Erythroblast (primary cell): ENCODE data around the gene DENND6B.

ENCODE experiments used
- DNase-seq, 2 experiments: peaks; one replicate each; lab custom pipeline; 2025; lab: John Stamatoyannopoulos, UW
- GATA1 ChIP-seq: IDR thresholded peaks from 2 replicates; pipeline ENCODE4 v1.6.1; 2011; ENCODE audit warnings: low read depth, mild to moderate bottlenecking, control low read depth, low read length, moderate library complexity
- POLR2A ChIP-seq: IDR thresholded peaks from 2 replicates; pipeline ENCODE4 v1.6.1; 2011; ENCODE audit warnings: mild to moderate bottlenecking, low read length

The DENND6B gene

DNA sequence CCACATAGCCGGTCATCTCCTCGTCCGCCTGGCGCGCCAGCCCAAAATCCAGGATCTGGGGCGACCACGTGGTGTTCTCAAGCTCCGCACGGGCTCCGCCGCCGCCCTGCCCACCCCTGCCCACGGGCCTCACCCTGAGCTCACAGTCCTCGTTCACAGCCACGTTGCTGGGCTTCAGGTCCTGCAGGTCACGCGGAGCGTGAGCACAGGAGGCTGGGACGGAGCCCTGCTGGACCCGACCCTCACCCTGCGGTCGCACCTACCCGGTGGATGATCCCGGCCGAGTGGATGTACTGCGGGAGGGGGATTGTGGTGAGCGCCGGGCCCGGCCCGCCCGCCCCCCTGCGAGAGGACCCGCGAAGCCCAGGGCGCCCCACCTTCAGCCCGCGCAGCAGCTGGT lies 59.8 kb downstream of the DENND6B start:
- no peak for TF ChIP-seq GATA1
- TF ChIP-seq POLR2A = no peak
- no peak for DNase-seq

DNA sequence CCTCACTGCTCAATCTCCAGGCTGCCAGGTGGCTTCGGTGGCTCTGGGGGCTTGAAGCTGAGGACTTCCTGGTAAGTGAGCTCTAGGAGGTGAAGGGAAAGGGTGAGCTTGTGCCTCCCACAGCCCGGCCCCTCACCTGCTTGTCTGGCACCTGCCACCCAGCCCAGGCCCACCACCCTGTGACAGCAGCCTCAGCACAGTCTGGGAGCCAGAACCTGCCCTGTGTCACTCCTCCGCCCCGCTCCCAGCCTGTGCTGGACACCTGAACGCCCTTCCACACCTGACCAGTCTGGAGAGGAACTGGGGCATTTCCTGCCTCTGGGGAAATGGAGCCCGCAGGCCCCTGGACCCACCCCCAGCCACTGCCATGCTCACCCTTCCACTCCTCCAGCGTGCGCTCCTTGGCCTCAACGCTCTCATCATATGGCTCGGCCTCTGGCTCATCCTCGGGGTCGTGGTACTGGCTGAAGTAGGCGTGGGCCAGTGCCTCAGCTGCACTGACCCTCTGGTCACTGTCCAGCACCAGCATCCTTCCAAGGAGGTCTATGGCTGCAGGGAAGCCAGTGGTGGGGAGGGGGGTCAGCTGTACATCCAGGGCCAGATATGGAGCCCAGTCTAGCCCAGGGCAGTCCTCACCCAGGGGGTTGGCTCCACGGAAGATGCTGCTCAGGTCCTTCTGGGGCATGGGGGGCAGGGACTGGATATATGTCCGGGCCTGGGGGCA lies 61.7 kb downstream of the DENND6B start:
- TF ChIP-seq POLR2A (no peak), GATA1 (no peak)
- DNase-seq = no peak

DNA sequence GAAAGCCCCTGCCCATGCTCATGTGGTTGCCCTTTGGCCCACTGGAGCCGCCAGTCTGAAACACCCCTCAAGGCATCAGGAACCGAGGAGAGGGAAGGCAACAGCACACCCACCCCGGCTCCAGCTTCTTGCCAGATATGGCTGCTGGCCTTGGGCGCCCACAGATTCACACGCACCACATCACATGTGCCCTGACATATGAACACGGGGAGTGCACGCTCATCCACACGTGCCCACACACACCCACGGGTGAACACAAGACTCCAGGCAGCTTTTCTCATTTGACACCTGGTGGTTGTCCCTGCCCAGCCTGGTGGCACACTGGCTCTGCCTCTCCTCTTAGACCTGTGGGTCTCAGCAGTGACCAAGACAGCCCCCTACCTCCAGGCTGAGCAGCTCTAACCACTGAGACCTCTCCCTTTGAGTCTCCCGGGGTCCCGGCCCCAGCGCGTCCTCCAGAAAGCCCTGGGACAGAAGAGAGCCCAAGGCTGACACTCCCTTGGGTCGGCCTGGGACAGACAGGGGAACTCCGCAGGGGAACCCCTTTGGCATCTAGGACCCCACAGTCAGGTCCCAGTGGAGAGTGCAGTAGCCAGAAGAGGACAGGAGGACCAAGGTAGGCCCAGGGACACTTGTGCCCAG lies 62.6 kb downstream of the DENND6B start:
- DNase-seq = no peak
- no peak for TF ChIP-seq POLR2A
- no peak for TF ChIP-seq GATA1

DNA sequence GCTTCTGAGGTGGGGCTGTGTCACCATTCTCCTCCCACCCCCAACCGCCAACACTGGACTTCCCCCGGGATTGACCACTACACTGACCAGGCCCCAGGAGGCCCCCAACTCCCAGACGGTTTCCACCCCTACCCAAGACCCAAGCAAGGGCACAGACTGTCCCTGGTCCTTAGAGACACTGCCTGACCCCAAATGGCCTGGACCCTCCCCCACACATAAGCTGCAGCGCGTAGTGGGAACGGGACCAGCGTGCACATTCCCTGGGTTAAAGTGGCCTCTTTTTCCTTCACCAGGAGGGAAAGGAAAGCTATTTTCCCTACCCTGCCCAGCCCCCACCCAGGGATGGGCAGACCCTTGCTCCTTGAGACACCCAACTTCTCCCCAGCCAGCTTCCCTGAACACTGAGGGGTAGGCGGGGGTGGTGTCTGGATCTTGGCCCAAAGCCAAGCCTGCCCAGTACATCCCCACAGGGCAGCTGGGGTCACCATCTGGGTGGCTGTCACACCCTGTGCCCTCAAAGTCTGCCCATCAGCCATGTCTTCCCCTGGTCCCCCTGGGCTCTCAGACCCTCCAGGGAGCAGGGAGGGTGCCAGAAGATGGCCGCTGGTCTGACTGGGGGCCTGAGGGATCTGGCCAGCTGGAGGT lies 63.7 kb downstream of the DENND6B start:
- TF ChIP-seq GATA1 = no peak
- no peak for TF ChIP-seq POLR2A
- DNase-seq = no peak

DNA sequence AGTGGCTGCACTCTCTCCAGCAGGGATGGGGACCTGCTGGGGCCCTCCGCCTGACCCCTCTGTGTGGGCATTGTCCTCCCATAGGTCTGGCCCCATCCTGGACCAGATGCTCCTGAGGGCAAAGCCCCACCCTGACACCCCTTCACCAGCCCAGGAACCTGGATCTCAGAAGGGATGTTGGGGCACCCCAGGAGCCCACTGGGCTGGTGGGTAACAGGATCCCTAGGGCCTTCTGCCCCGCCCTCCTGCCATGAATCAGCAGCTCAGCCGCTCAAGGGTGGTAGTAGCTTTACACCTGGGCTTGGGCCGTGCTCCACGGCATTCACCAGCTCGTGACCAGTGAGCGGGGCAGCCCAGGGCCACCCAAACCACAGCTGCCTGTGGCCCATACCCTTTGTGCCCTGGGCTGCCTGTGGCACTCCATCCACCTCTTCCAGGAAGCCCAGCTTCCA lies 64.3 kb downstream of the DENND6B start:
- peak in 1 of 2 experiments; percentile 35 for DNase-seq
- TF ChIP-seq POLR2A (no peak), GATA1 (no peak)

DNA sequence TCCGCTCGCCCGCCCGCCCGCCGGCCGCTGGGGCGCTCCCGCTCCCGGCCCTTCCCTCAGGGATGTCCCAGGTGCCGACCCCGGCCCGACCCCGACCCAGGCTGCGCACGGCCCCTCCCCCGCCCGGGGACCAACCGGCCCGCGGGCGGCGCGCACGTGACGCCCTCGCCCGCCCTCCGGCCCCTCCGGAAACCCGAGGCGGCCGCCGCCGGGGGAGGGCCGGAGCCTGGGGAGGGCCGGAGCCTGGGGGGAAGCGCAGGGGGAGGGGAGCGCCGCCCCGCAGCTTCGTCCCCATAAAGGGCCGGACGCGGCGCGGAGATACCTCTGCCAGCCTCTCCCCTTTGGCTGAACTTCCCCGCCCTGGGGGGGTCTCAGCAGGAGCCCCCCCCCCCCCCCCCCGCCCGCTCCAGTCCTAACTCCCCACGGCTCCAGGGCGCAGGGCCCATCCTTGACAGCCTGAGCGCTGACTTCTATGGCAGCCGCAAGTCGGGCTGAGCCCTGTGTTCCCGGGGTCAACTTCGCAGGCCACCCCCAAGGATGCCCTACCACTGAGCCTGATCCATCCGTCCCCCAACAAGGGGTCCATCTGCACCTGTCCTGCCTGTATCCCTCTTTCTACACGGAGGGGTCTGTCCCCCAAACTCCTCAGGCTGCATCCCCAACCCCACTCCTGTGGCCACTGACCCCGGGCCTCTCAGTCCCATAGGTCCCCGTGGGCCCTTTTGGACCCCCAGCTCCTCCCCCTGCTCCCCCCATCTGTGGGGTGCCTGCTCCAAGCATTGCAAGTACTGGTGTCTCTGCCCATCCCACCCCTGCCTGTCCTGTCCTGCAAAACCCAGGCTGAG lies 65.0 kb downstream of the DENND6B start, which contains the start of gene MAPK12:
MAPK12 (minus strand) TSS at position 69 of the 845 bp plus-strand sequence. CDS start 174 bp downstream, outside the sequence.
- no peak for DNase-seq
- no peak for TF ChIP-seq GATA1
- no peak for TF ChIP-seq POLR2A

DNA sequence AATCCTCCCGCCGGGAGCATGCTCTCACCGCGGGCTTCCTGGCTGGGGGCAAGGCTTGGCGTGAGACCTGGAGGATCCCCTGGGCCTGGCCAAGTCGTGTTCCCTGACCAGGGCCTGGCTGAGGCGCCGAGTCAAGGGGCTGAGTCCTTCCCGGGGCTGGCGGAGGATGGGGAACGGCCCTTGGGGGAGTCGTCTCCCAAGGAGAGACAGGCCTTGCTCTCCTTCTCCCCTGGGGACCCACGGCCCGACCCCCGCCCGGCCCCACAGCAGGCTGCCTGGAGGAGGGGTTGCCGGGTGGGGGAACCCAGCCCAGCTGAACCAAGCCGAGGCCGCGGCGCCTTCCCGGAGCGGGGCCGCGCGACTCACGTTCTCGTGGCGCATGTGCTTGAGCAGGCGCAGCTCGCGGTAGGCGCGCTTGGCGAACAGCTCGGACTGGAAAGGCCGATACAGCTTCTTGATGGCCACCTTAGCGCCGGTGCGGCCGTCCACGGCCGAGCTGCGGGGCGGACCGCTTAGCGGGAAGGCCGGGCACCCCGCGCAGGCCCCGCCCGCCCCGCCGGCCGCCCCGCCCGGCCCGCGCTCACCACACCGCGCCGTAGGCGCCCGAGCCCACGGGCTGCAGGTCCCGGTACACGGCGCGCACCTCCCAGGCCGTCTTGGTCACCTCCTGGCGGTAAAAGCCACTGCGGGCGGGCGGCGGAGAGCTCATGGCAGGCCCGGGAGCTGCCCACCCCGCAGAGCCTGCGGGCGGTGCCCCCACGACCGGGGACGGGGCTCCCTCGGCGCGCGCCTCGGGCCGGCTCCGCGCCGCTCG lies 65.8 kb downstream of the DENND6B start:
- DNase-seq = peak; percentile 39 to 56
- TF ChIP-seq GATA1 (no peak), POLR2A (no peak)

DNA sequence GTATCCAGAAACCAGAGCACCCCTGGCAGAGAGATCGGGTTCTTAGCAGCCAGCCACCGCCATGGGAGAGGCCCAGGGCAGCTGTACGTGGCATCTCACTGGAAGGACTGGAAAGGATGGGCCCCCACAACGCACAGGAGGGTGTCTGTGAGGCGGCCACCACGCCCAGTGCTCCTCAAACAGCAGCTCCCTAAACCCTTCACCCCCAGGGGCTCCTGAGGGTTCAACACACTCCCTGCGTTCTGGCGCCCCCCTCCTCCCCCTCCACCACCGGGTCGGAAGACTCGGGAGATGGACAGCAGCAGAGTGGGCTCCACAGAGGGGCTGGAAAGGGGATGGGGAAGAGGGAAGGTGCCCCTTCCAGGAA lies 66.4 kb downstream of the DENND6B start:
- TF ChIP-seq GATA1 (no peak), POLR2A (no peak)
- no peak for DNase-seq

DNA sequence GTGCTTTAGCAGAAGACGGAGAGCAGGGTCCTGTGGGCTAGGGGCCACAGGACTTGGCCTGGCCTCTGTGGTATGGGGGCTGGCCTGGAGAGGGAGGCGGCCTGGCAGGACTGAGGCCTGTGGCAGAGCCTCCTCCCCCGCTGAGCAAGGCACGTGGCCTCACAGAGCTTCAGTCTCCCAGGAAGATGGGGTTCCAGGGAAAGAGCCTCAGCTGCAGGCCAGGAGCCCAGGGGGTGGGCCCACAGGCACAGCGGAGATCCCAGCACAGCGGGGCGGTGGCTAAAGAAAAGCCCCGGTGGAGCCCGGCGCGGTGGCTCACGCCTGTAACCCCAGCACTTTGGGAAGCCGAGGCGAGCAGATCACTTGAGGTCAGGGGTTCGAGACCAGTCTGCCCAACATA lies 67.5 kb downstream of the DENND6B start:
- no peak for DNase-seq
- no peak for TF ChIP-seq POLR2A
- TF ChIP-seq GATA1 = no peak
